Jurkat, Clone E6-1 (cell line): ENCODE data around the gene PITRM1.
"Not testable (repeated sequence)": the region's sequence is repeated elsewhere in the genome, so short reads cannot be mapped to it uniquely, and the experiment has no call there.

Source experiments
- DNase-seq: peaks from one replicate; pipeline ENCODE4 v3.0.0-alpha.2; 2011; ENCODE audit warnings: low read depth, low spot score
- H3K4me3 ChIP-seq: 2 replicates; pipeline ENCODE4 v1.5.1; 2011; ENCODE audit warnings: mild to moderate bottlenecking, low read length, control low read depth, moderate library complexity

The PITRM1 gene

GRCh38 chr10:3171488-3171887, 1.1 kb downstream of the PITRM1 start:
- peak overlapping the region; percentile 71 for H3K4me3 ChIP-seq
- DNase-seq: not testable (repeated sequence)

GRCh38 chr10:3169673-3170072, 2.9 kb downstream of the PITRM1 start:
- no peak overlapping the region for H3K4me3 ChIP-seq
- DNase-seq: no peak

- H3K4me3 ChIP-seq: no peak overlapping the region
- DNase-seq: no peak
Measured at GRCh38 chr10:3169271-3169670, 3.3 kb downstream of the PITRM1 start.

GRCh38 chr10:3167611-3168330, 4.8 kb downstream of the PITRM1 start:
- no peak for DNase-seq
- no peak overlapping the region for H3K4me3 ChIP-seq

GRCh38 chr10:3166496-3167290, 5.9 kb downstream of the PITRM1 start:
- no peak for DNase-seq
- H3K4me3 ChIP-seq: no peak overlapping the region

- no peak for DNase-seq
- H3K4me3 ChIP-seq: no peak overlapping the region
Measured at GRCh38 chr10:3165196-3165595, 7.4 kb downstream of the PITRM1 start.

- DNase-seq: no peak
- no peak overlapping the region for H3K4me3 ChIP-seq
Measured at GRCh38 chr10:3163879-3164278, 8.7 kb downstream of the PITRM1 start.

- no peak for DNase-seq
- H3K4me3 ChIP-seq: no peak overlapping the region
Measured at GRCh38 chr10:3162533-3162932, 10.0 kb downstream of the PITRM1 start.

GRCh38 chr10:3159152-3159551, 13.4 kb downstream of the PITRM1 start:
- DNase-seq: no peak
- no peak overlapping the region for H3K4me3 ChIP-seq

GRCh38 chr10:3154666-3155065, 17.9 kb downstream of the PITRM1 start:
- no peak for DNase-seq
- H3K4me3 ChIP-seq: no peak overlapping the region

- no peak for DNase-seq
- no peak overlapping the region for H3K4me3 ChIP-seq
Measured at GRCh38 chr10:3152566-3152935, 20.0 kb downstream of the PITRM1 start.

- H3K4me3 ChIP-seq: no peak overlapping the region
- DNase-seq: no peak
Measured at GRCh38 chr10:3151889-3152565, 20.6 kb downstream of the PITRM1 start.

- no peak overlapping the region for H3K4me3 ChIP-seq
- DNase-seq: no peak
Measured at GRCh38 chr10:3150961-3151360, 21.6 kb downstream of the PITRM1 start.

- H3K4me3 ChIP-seq: no peak overlapping the region
- DNase-seq: no peak
Measured at GRCh38 chr10:3150366-3150765, 22.2 kb downstream of the PITRM1 start.

- no peak for DNase-seq
- no peak overlapping the region for H3K4me3 ChIP-seq
Measured at GRCh38 chr10:3149918-3150317, 22.7 kb downstream of the PITRM1 start.

- DNase-seq: no peak
- H3K4me3 ChIP-seq: no peak overlapping the region
Measured at GRCh38 chr10:3148994-3149393, 23.6 kb downstream of the PITRM1 start.

GRCh38 chr10:3148041-3148440, 24.5 kb downstream of the PITRM1 start:
- no peak for DNase-seq
- H3K4me3 ChIP-seq: no peak overlapping the region

GRCh38 chr10:3147117-3147820, 25.3 kb downstream of the PITRM1 start:
- H3K4me3 ChIP-seq: no peak overlapping the region
- no peak for DNase-seq

- no peak for DNase-seq
Measured at GRCh38 chr10:3146289-3146688, 26.3 kb downstream of the PITRM1 start.

GRCh38 chr10:3145366-3145765, 27.2 kb downstream of the PITRM1 start:
- no peak overlapping the region for H3K4me3 ChIP-seq
- no peak for DNase-seq

More at GRCh38 chr10:3146289-3146688, 26.3 kb downstream of the PITRM1 start:
- H3K4me3 ChIP-seq: no peak overlapping the region
